Heart left ventricle (tissue), 16 donors: ENCODE data around the gene MAP1LC3C. TPM values are rescaled to one million over a fixed set of nuclear protein-coding genes. Genes with fewer than 3 reads are reported as not detected.
A peak's percentile ranks its signal among the peaks of the same experiment; 100 is the strongest.

Experiments used
- ATAC-seq, 4 donors: fragments of 200-7000 bp; cut with Tn5 transposase; one replicate each; pipeline ENCODE4 v1.9.1; 2020 to 2022; ENCODE audit warnings: moderate library complexity in 4 of 4, mild to moderate bottlenecking in 3 of 4, moderate number of reproducible peaks in 1 of 4
- DNase-seq, 5 donors: peaks; one replicate each; pipeline ENCODE4 v3.0.0-alpha.2; 2020
- H3K27ac ChIP-seq, 12 donors: fragments of 200-600 bp; sonication (generic) in 4 of 12; one replicate each; pipeline versions ENCODE4 v1.5.0 to v1.8.0; 2016 to 2022; ENCODE audit warnings: mild to moderate bottlenecking in 2 of 12
- H3K27me3 ChIP-seq, 9 donors: fragments of 200-600 bp; sonication (generic) in 2 of 9; one replicate each; pipeline versions ENCODE4 v1.5.1 to v1.8.0; 2016 to 2022; ENCODE audit warnings: mild to moderate bottlenecking in 3 of 9
- H3K36me3 ChIP-seq, 9 donors: fragments of 200-600 bp; sonication (generic) in 2 of 9; one replicate each; pipeline versions ENCODE4 v1.5.0 to v1.8.0; 2018 to 2022; ENCODE audit warnings: mild to moderate bottlenecking in 2 of 9
- H3K4me1 ChIP-seq, 12 donors: fragments of 200-600 bp; sonication (generic) in 4 of 12; one replicate each; pipeline versions ENCODE4 v1.5.0 to v1.8.0; 2016 to 2022; ENCODE audit warnings: mild to moderate bottlenecking in 3 of 12
- H3K4me3 ChIP-seq, 12 donors: fragments of 200-600 bp; sonication (generic) in 4 of 12; one replicate each; pipeline versions ENCODE4 v1.5.0 to v1.8.0; 2017 to 2022; ENCODE audit warnings: mild to moderate bottlenecking in 9 of 12, moderate library complexity in 4 of 12
- H3K9me3 ChIP-seq, 12 donors: fragments of 200-600 bp; sonication (generic) in 4 of 12; one replicate each; pipeline versions ENCODE4 v1.5.0 to v1.8.0; 2016 to 2022; ENCODE audit warnings: mild to moderate bottlenecking in 1 of 12
- POLR2A ChIP-seq, 2 donors: fragments of 450-650 bp; IDR thresholded peaks; one replicate each; pipeline ENCODE4 v1.6.1; 2017; ENCODE audit warnings: antibody characterized with exemption in 2 of 2, mild to moderate bottlenecking in 2 of 2, moderate library complexity in 2 of 2
- WGBS, 4 donors: extraction: QIAGEN DNeasy Blood & Tissue Kit in 2 of 4; methylation state at CpG; one replicate each; pipeline versions ENCODE4 v1.1.5 to v1.1.7; 2013 to 2018; 5-methylcytosine and 5-hydroxymethylcytosine counted together
- intact Hi-C, 10 donors: fragments of 100-400 bp; cut with DNase I; formaldehyde crosslinking; loops; one replicate each; pipeline versions ENCODE4 v1.11.1 to v1.14.2; 2022
- polyA plus RNA-seq, 2 donors: library from polyadenylated mRNA; stranded (reverse); fragments of 200-250 nt; gene quantifications; one replicate each; pipeline ENCODE4 v1.2.3, GENCODE V29; 2013
- total RNA-seq, 9 donors: library from RNA; depleted of rRNA in 2 of 9; stranded (reverse); fragments of >200 nt in 2 of 9; fragmentation: NEBNext Ultra II Directional in 3 of 9; extraction: Animal tissue kit (Norgen Biotek cat#: 25700) in 3 of 9; gene quantifications; one replicate each; pipeline versions ENCODE4 v1.1.0 to v1.2.4, GENCODE V29; 2016 to 2023
- TF ChIP-seq, protein P1 (sequence below), 12 donors: fragments of 200-600 bp; sonication (generic) in 4 of 12; IDR thresholded peaks; one replicate each; pipeline versions ENCODE4 v1.5.0 to v1.8.0; 2018 to 2022; ENCODE audit warnings: antibody characterized with exemption in 12 of 12, mild to moderate bottlenecking in 5 of 12
- donor health status: ischemic (EF 13 %, LVEDD 7.1; RV severe dilation, severe dysfunction).
- donor health status: healthy with polysubstance abuse.
- donor health status: DM: no; HTN: yes; CAD: no.
- donor health status: DM: no; HTN: no; CAD: no.
- donor health status: ischemic (EF 25% LVEDD 6.9; RV normal size, moderate dysfunction).
- donor health status: ischemic (EF 25% LVEDD 5.7; RV mildly dilated, moderate dysfunction).
- donor health status: healthy.
- donor health status: DM: yes; HTN: yes; CAD: no.
- donor health status: ischemic (EF 35%, LVEDD 5.7; RV mildly dilated, moderate dysfunction).
- donor health status: nonischemic (EF 11% LVEDD 7.7; RV severe dilation, severe dysfunction).
- donor health status: DM: yes; HTN: yes; CAD: no.
- donor health status: PGD.
- donor health status: ischemic (EF 29% LVEDD 5.4; RV normal size, mild dysfunction).
- donor health status: nonischemic (EF 23%, LVEDD 6.1; RV moderate dilation, normal function).

The MAP1LC3C gene
- total and polyA plus RNA-seq, 11 donors = 0.46 to 1.2 (median 0.79) TPM; not detected in 6

DNA sequence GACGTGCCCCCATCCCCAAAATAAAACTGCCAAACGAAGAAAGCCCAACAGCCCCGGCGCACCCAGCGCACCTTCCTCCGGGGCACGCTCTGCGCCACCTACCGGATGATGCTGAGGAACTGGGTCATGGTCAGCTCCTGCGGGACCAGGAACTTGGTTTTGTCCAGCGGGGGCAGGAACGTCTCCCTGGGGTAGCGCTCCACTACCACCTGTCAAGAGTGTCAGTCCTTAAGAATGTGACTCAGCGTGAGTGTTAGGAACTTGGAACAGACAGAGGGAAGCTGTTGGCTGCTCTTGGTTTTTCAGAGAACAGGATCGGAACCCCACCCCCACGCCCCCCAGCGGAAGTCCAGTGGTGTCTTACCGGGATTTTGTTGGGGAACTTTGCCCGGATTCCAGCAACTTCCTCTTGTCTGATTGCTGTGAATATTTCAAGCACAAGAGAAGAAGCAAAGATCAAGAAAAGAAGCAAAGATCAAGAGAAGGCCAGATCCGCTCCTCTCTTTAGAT is 431 bp downstream of the MAP1LC3C start:
- Histone ChIP-seq H3K9me3 (no peaks in the 10 kb centered on the region), H3K36me3 (no peaks in the 10 kb centered on the region), H3K4me1 (peaks cover 0 to 10% (median 0%) of the 10 kb centered on the region in 12 donors), H3K27me3 (no peaks in the 10 kb centered on the region), H3K27ac (peak overlapping the region in 6 of 12 donors; percentile 17 to 54 (median 46)), H3K4me3 (peak overlapping the region in 10 of 12 donors; percentile 7 to 53 (median 35))
- peak; percentile 67 to 83 (median 74) for DNase-seq
- TF ChIP-seq, protein P1, sequence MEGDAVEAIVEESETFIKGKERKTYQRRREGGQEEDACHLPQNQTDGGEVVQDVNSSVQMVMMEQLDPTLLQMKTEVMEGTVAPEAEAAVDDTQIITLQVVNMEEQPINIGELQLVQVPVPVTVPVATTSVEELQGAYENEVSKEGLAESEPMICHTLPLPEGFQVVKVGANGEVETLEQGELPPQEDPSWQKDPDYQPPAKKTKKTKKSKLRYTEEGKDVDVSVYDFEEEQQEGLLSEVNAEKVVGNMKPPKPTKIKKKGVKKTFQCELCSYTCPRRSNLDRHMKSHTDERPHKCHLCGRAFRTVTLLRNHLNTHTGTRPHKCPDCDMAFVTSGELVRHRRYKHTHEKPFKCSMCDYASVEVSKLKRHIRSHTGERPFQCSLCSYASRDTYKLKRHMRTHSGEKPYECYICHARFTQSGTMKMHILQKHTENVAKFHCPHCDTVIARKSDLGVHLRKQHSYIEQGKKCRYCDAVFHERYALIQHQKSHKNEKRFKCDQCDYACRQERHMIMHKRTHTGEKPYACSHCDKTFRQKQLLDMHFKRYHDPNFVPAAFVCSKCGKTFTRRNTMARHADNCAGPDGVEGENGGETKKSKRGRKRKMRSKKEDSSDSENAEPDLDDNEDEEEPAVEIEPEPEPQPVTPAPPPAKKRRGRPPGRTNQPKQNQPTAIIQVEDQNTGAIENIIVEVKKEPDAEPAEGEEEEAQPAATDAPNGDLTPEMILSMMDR (IDR thresholded peaks at IDR 0.05) = peak; percentile 35 to 80 (median 61)
- no peak for TF ChIP-seq POLR2A (IDR thresholded peaks at IDR 0.05)
- 4 to 14% (median 7%) methylated on average over 18 to 20 of the region's 20 CpGs for WGBS, 4 donors
- ATAC-seq = peak; percentile 43 to 93 (median 84)
- intact Hi-C loops = loop anchor here in 9 of 10 donors (5.0 to 10.0 kb wide), 6 partner anchors 101 to 464 kb away; partner anchors contain the start of gene KMO (in 2 of the 9)

DNA sequence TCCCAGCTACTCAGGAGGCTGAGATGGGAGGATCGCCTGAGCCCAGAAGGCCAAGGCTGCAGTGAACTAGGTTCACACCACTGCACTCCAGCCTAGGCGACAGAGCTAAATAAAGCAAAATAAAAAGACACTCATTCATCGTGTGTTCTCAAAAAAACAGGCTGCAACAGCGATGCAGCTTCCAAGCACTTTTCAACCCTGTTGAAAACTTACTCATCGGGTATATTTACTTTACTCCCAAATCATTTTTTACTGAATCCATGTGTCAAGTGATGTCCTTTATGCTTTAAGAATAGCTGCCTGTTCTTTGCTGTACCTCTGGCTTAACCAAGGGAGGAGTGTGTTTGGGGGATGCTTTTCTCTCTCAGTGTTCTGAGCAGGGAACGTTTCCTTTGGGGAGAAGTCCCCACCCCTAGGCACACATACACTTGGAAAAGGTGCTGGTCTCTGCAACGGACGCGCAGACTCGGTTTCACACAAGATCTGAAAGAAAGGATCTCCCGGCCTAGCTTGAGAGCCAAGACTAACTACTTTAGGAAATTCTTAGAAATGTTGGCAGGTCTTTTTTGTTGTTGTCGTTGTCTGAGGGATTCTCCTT is 1.4 kb downstream of the MAP1LC3C start:
- no peak for TF ChIP-seq POLR2A (IDR thresholded peaks at IDR 0.05)
- TF ChIP-seq, protein P1 (IDR thresholded peaks at IDR 0.05) = no peak
- no peaks in the 10 kb centered on the region for H3K9me3 ChIP-seq
- 78 to 85% (median 81%) methylated on average over 12 of the region's 12 CpGs for WGBS, 4 donors
- H3K4me3 ChIP-seq = no peak overlapping the region
- DNase-seq (no peak), ATAC-seq (peak in 1 of 4 donors; percentile 19)
- no peaks in the 10 kb centered on the region for H3K36me3 ChIP-seq
- intact Hi-C loops = loop anchor here in 9 of 10 donors (5.0 to 10.0 kb wide), 6 partner anchors 100 to 463 kb away; partner anchors contain the start of gene KMO (in 2 of the 9)
- no peaks in the 10 kb centered on the region for H3K27me3 ChIP-seq
- peaks cover 0 to 10% (median 0%) of the 10 kb centered on the region in 12 donors for H3K4me1 ChIP-seq
- H3K27ac ChIP-seq = no peak overlapping the region

DNA sequence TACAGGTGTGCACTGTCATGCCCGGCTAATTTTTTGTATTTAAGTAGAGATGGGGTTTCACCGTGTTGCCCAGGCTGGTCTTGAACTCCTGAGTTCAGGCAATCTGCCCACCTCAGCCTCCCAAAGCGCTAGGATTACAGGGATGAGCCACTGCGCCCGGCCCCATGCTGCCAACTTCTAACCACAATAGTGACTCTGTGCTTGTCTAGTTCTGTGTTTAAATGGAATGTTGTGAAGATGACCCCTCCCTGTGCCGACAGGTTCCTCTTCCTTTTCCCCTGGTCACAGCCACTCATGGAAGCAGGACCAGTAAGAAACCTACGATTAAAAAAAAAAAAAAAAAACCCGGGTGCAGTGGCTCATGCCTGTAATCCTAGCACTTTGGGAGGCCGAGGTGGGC is 4.7 kb downstream of the MAP1LC3C start:
- DNase-seq = no peak
- intact Hi-C loops = loop anchor here in 7 of 10 donors (10.0 kb wide), 4 partner anchors 99 to 459 kb away; partner anchors contain the start of gene KMO (in 2 of the 7)
- H3K4me3 ChIP-seq = no peak overlapping the region
- H3K27me3 ChIP-seq = no peaks in the 10 kb centered on the region
- 83 to 88% (median 87%) methylated on average over 8 to 9 of the region's 9 CpGs for WGBS, 4 donors
- H3K36me3 ChIP-seq = no peaks in the 10 kb centered on the region
- TF ChIP-seq POLR2A (IDR thresholded peaks at IDR 0.05) = no peak
- TF ChIP-seq, protein P1 (IDR thresholded peaks at IDR 0.05) = no peak
- no peak overlapping the region for H3K27ac ChIP-seq
- ATAC-seq = no peak
- H3K4me1 ChIP-seq = peaks cover 0 to 6% (median 0%) of the 10 kb centered on the region in 12 donors
- no peaks in the 10 kb centered on the region for H3K9me3 ChIP-seq

DNA sequence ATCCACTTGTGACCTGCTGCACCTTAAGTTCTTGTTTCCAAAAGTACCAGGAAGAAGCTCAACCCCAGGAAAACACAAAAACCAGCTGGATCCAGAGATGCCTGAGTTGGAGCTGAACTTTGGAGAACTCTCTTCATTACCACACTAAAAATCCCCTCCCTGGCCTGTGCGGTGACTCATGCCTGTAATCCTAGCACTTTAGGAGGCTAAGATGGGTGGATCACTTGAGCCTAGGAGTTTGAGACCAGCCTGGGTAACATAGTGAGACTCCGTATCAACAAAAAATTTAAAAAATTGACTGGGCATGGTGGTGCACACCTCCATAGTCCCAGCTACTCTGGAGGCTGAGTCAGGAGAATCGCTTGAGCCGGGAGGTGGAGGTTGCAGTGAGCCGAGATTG is 6.2 kb downstream of the MAP1LC3C start:
- DNase-seq = no peak
- TF ChIP-seq, protein P1 (IDR thresholded peaks at IDR 0.05) = no peak
- TF ChIP-seq POLR2A (IDR thresholded peaks at IDR 0.05) = no peak
- Histone ChIP-seq H3K27me3 (no peaks in the 10 kb centered on the region), H3K4me3 (no peak overlapping the region), H3K4me1 (no peaks in the 10 kb centered on the region), H3K36me3 (no peaks in the 10 kb centered on the region), H3K9me3 (no peaks in the 10 kb centered on the region), H3K27ac (no peak overlapping the region)
- intact Hi-C loops = loop anchor here in 7 of 10 donors (10.0 kb wide), 4 partner anchors 98 to 458 kb away; partner anchors contain the start of gene KMO (in 2 of the 7)
- WGBS, 4 donors = 89 to 90% (median 90%) methylated on average over 5 of the region's 5 CpGs
- ATAC-seq = no peak
